Astrocyte (in vitro differentiated cells and primary cell): ENCODE measurements around the gene PRSS53. TPM values are rescaled to one million over a fixed set of nuclear protein-coding genes. Genes with fewer than 3 reads are reported as not detected.

Source experiments
- DNase-seq: peaks from one replicate; pipeline ENCODE4 v3.0.0-alpha.2; 2010; ENCODE audit warnings: low read depth
- FAIRE-seq: peaks from 2 replicates; lab custom pipeline; 2011; peaks lifted over from hg19 to GRCh38; lab: Jason Lieb, UNC
- H2AFZ ChIP-seq: 2 replicates; pipeline ENCODE4 v1.6.0; 2012; ENCODE audit warnings: low read depth, low read length, inconsistent platforms
- H3K27ac ChIP-seq: 2 replicates; pipeline ENCODE4 v1.5.1; 2011; ENCODE audit warnings: low read depth, low read length, inconsistent platforms
- H3K27me3 ChIP-seq: 2 replicates; pipeline ENCODE4 v1.6.0; 2011; ENCODE audit warnings: low read length, inconsistent platforms; ENCODE audit not compliant: insufficient read depth
- H3K36me3 ChIP-seq: 2 replicates; pipeline ENCODE4 v1.5.1; 2011; ENCODE audit warnings: low read length, inconsistent platforms; ENCODE audit not compliant: insufficient read depth
- H3K4me1 ChIP-seq: 2 replicates; pipeline ENCODE4 v1.5.1; 2011; ENCODE audit warnings: low read length, inconsistent platforms; ENCODE audit not compliant: insufficient read depth
- H3K4me2 ChIP-seq: 2 replicates; pipeline ENCODE4 v1.6.0; 2012; ENCODE audit warnings: low read length, inconsistent platforms
- H3K4me3 ChIP-seq: 2 replicates; pipeline ENCODE4 v1.5.1; 2011; ENCODE audit warnings: low read depth, mild to moderate bottlenecking, low read length, inconsistent platforms; ENCODE audit not compliant: insufficient read depth
- H3K79me2 ChIP-seq: 2 replicates; pipeline ENCODE4 v1.6.0; 2012; ENCODE audit warnings: mild to moderate bottlenecking, low read length, inconsistent platforms; ENCODE audit not compliant: insufficient read depth
- H3K9ac ChIP-seq: 2 replicates; pipeline ENCODE4 v1.6.0; 2012; ENCODE audit warnings: mild to moderate bottlenecking, low read length, inconsistent platforms
- H3K9me3 ChIP-seq: 2 replicates; pipeline ENCODE4 v1.5.1; 2012; ENCODE audit warnings: low read depth, mild to moderate bottlenecking, low read length, inconsistent platforms; ENCODE audit not compliant: insufficient read depth
- H4K20me1 ChIP-seq: 2 replicates; pipeline ENCODE4 v1.6.0; 2012; ENCODE audit warnings: low read length, inconsistent platforms; ENCODE audit not compliant: insufficient read depth
- H3K27ac Mint-ChIP-seq: one replicate; pipeline ENCODE4 v1.8.0; 2021; ENCODE audit warnings: mild to moderate bottlenecking, mixed read lengths; ENCODE audit not compliant: unreplicated experiment
- H3K27me3 Mint-ChIP-seq: one replicate; pipeline ENCODE4 v1.8.0; 2021; ENCODE audit warnings: low read depth, mixed read lengths; ENCODE audit not compliant: unreplicated experiment
- H3K36me3 Mint-ChIP-seq: one replicate; pipeline ENCODE4 v1.8.0; 2021; ENCODE audit warnings: low read depth, mixed read lengths; ENCODE audit not compliant: unreplicated experiment
- H3K4me1 Mint-ChIP-seq: one replicate; pipeline ENCODE4 v1.8.0; 2021; ENCODE audit warnings: low read depth, mixed read lengths; ENCODE audit not compliant: unreplicated experiment
- H3K4me3 Mint-ChIP-seq: one replicate; pipeline ENCODE4 v1.8.0; 2021; ENCODE audit warnings: mild to moderate bottlenecking, moderate library complexity, mixed read lengths; ENCODE audit not compliant: unreplicated experiment
- H3K9me3 Mint-ChIP-seq: one replicate; pipeline ENCODE4 v1.8.0; 2021; ENCODE audit warnings: mild to moderate bottlenecking, mixed read lengths; ENCODE audit not compliant: unreplicated experiment
- CTCF ChIP-seq: IDR thresholded peaks from 2 replicates; pipeline ENCODE4 v1.5.1; 2011; ENCODE audit warnings: low read depth, mild to moderate bottlenecking, inconsistent platforms, low read length, moderate library complexity; ENCODE audit not compliant: insufficient read depth
- EZH2 ChIP-seq: IDR thresholded peaks from 2 replicates; pipeline ENCODE4 v1.6.1; 2012; ENCODE audit warnings: mild to moderate bottlenecking, low read length, inconsistent platforms; ENCODE audit not compliant: insufficient read depth
- total RNA-seq: library from RNA; stranded (reverse); gene quantifications from 2 replicates; pipeline ENCODE4 v1.2.1, GENCODE V29; 2021

PRSS53 gene
- total RNA-seq, 1 donor from 2014 or later, result 7.1 TPM

GRCh38 chr16:31072540-31073141, 16.1 kb downstream of the PRSS53 start:
- H3K4me2 ChIP-seq, result peak overlapping the region; percentile 99
- Mint-ChIP-seq H3K4me3 (peak overlapping the region; percentile 99), H3K4me1 (peaks cover 8% of the 10 kb centered on the region), H3K36me3 (peaks cover 3% of the 10 kb centered on the region), H3K27ac (peak overlapping the region; percentile 97), H3K27me3 (no peaks in the 10 kb centered on the region), H3K9me3 (no peaks in the 10 kb centered on the region)
- H2AFZ ChIP-seq, result peak overlapping the region; percentile 70
- H3K4me1 ChIP-seq, result peaks cover 15% of the 10 kb centered on the region
- DNase-seq, result peak; percentile 42
- peaks cover 87% of the 10 kb centered on the region for H3K79me2 ChIP-seq
- no peaks in the 10 kb centered on the region for H3K27me3 ChIP-seq
- H3K36me3 ChIP-seq, result no peaks in the 10 kb centered on the region
- no peak for FAIRE-seq
- H3K9ac ChIP-seq, result peak overlapping the region; percentile 95
- no peak for TF ChIP-seq CTCF
- TF ChIP-seq EZH2, result no peak
- peaks cover 24% of the 10 kb centered on the region for H4K20me1 ChIP-seq
- H3K9me3 ChIP-seq, result no peaks in the 10 kb centered on the region
- peak overlapping the region; percentile 99 for H3K4me3 ChIP-seq
- peak overlapping the region; percentile 92 for H3K27ac ChIP-seq

GRCh38 chr16:31071861-31072260, 16.9 kb downstream of the PRSS53 start:
- Histone ChIP-seq H3K79me2 (peaks cover 87% of the 10 kb centered on the region), H3K27me3 (no peaks in the 10 kb centered on the region), H3K27ac (peak overlapping the region; percentile 92), H3K9ac (peak overlapping the region; percentile 95), H3K4me1 (peaks cover 15% of the 10 kb centered on the region), H2AFZ (no peak overlapping the region), H3K4me3 (peak overlapping the region; percentile 99), H4K20me1 (peaks cover 16% of the 10 kb centered on the region), H3K9me3 (no peaks in the 10 kb centered on the region), H3K4me2 (peak overlapping the region; percentile 99), H3K36me3 (no peaks in the 10 kb centered on the region)
- no peak for TF ChIP-seq CTCF
- TF ChIP-seq EZH2, result no peak
- Mint-ChIP-seq H3K4me1 (peaks cover 8% of the 10 kb centered on the region), H3K36me3 (peaks cover under 1% of the 10 kb centered on the region), H3K27ac (peak overlapping the region; percentile 97), H3K4me3 (peak overlapping the region; percentile 99), H3K9me3 (no peaks in the 10 kb centered on the region), H3K27me3 (no peaks in the 10 kb centered on the region)
- FAIRE-seq (no peak), DNase-seq (peak; percentile 79)

GRCh38 chr16:31067342-31067741, 21.4 kb downstream of the PRSS53 start:
- H3K27me3 ChIP-seq, result no peaks in the 10 kb centered on the region
- H3K4me1 Mint-ChIP-seq, result peaks cover 19% of the 10 kb centered on the region
- H3K9me3 Mint-ChIP-seq, result no peaks in the 10 kb centered on the region
- H4K20me1 ChIP-seq, result peaks cover 15% of the 10 kb centered on the region
- no peaks in the 10 kb centered on the region for H3K27me3 Mint-ChIP-seq
- peaks cover 29% of the 10 kb centered on the region for H3K4me1 ChIP-seq
- H3K79me2 ChIP-seq, result peaks cover 81% of the 10 kb centered on the region
- H3K9me3 ChIP-seq, result no peaks in the 10 kb centered on the region
- no peak overlapping the region for H3K4me3 Mint-ChIP-seq
- H3K36me3 Mint-ChIP-seq, result peaks cover 15% of the 10 kb centered on the region
- no peak for FAIRE-seq
- H3K4me3 ChIP-seq, result no peak overlapping the region
- H3K27ac ChIP-seq, result no peak overlapping the region
- no peak overlapping the region for H3K4me2 ChIP-seq
- H2AFZ ChIP-seq, result no peak overlapping the region
- DNase-seq, result no peak
- no peak for TF ChIP-seq EZH2
- peaks cover 3% of the 10 kb centered on the region for H3K36me3 ChIP-seq
- H3K9ac ChIP-seq, result no peak overlapping the region
- peak overlapping the region; percentile 42 for H3K27ac Mint-ChIP-seq
